Heart right ventricle (tissue), 16 donors: ENCODE measurements around the gene NOP9. TPM values are rescaled to one million over a fixed set of nuclear protein-coding genes. Genes with fewer than 3 reads are reported as not detected.

ENCODE experiments used
- ATAC-seq, 8 donors: fragments of 200-7000 bp; cut with Tn5 transposase; one replicate each; pipeline ENCODE4 v1.9.1; 2020; ENCODE audit warnings: mild to moderate bottlenecking in 8 of 8, moderate library complexity in 8 of 8, moderate number of reproducible peaks in 1 of 8
- DNase-seq, 2 donors: peaks; one replicate each; pipeline ENCODE4 v3.0.0-alpha.2; 2020
- H3K27ac ChIP-seq, 10 donors: fragments of 200-600 bp; sonication (generic) in 2 of 10; one replicate each; pipeline versions ENCODE4 v1.5.0 to v1.8.0; 2020 to 2022; ENCODE audit warnings: mild to moderate bottlenecking in 3 of 10
- H3K27me3 ChIP-seq, 7 donors: fragments of 200-600 bp; one replicate each; pipeline ENCODE4 v1.8.0; 2021 to 2022; ENCODE audit warnings: mild to moderate bottlenecking in 2 of 7
- H3K36me3 ChIP-seq, 9 donors: fragments of 200-600 bp; sonication (generic) in 1 of 9; one replicate each; pipeline versions ENCODE4 v1.5.0 to v1.8.0; 2020 to 2022; ENCODE audit warnings: mild to moderate bottlenecking in 2 of 9
- H3K4me1 ChIP-seq, 9 donors: fragments of 200-600 bp; sonication (generic) in 1 of 9; one replicate each; pipeline versions ENCODE4 v1.5.0 to v1.8.0; 2020 to 2022; ENCODE audit warnings: mild to moderate bottlenecking in 4 of 9
- H3K4me3 ChIP-seq, 10 donors: fragments of 200-600 bp; sonication (generic) in 2 of 10; one replicate each; pipeline versions ENCODE4 v1.5.0 to v1.8.0; 2020 to 2022; ENCODE audit warnings: mild to moderate bottlenecking in 7 of 10, moderate library complexity in 2 of 10
- H3K9me3 ChIP-seq, 11 donors: fragments of 200-600 bp in 10 of 11; sonication (generic) in 2 of 11; one replicate each; pipeline versions ENCODE4 v1.5.0 to v1.8.0; 2013 to 2022; ENCODE audit warnings: mild to moderate bottlenecking in 2 of 11, control low read depth in 1 of 11, moderate library complexity in 1 of 11
- WGBS, 2 donors: extraction: QIAGEN DNeasy Blood & Tissue Kit; methylation state at CpG; one replicate each; pipeline ENCODE4 v1.1.7; 2013; ENCODE audit warnings: inconsistent platforms in 1 of 2; 5-methylcytosine and 5-hydroxymethylcytosine counted together
- intact Hi-C, 10 donors: fragments of 100-400 bp; cut with DNase I; formaldehyde crosslinking; loops; one replicate each; pipeline versions ENCODE4 v1.11.1 to v1.14.2; 2022
- polyA plus RNA-seq, 2 donors: library from polyadenylated mRNA; stranded (reverse); fragments of 200-250 nt; gene quantifications; one replicate each; pipeline ENCODE4 v1.2.3, GENCODE V29; 2013
- total RNA-seq, 10 donors: library from RNA; stranded (reverse); fragmentation: NEBNext Ultra II Directional in 3 of 10; extraction: Animal tissue kit (Norgen Biotek cat#: 25700) in 3 of 10; gene quantifications; one replicate each; pipeline versions ENCODE4 v1.2.1 to v1.2.4, GENCODE V29; 2021 to 2023
- TF ChIP-seq, protein P1 (sequence below), 9 donors: fragments of 200-600 bp; sonication (generic) in 2 of 9; IDR thresholded peaks; one replicate each; pipeline versions ENCODE4 v1.5.0 to v1.8.0; 2021 to 2022; ENCODE audit warnings: antibody characterized with exemption in 9 of 9, mild to moderate bottlenecking in 5 of 9, moderate library complexity in 1 of 9
- donor health status: Arrhythmogenic right ventricular cardiomyopathy.
- donor health status: ischemic (EF 13 %, LVEDD 7.1; RV severe dilation, severe dysfunction).
- donor health status: healthy with polysubstance abuse.
- donor health status: DM: no; HTN: yes; CAD: no.
- donor health status: DM: no; HTN: no; CAD: no.
- donor health status: ischemic (EF 25% LVEDD 6.9; RV normal size, moderate dysfunction).
- donor health status: ischemic (EF 25% LVEDD 5.7; RV mildly dilated, moderate dysfunction).
- donor health status: healthy.
- donor health status: DM: yes; HTN: yes; CAD: no.
- donor health status: Ischemic cardiomyopathy.
- donor health status: ischemic (EF 35%, LVEDD 5.7; RV mildly dilated, moderate dysfunction).
- donor health status: nonischemic (EF 11% LVEDD 7.7; RV severe dilation, severe dysfunction).
- donor health status: DM: yes; HTN: yes; CAD: no.
- donor health status: PGD.
- donor health status: ischemic (EF 29% LVEDD 5.4; RV normal size, mild dysfunction).
- donor health status: nonischemic (EF 23%, LVEDD 6.1; RV moderate dilation, normal function).

The NOP9 gene
- total and polyA plus RNA-seq, 12 donors, result 10.7 to 31.9 (median 26.4) TPM

DNA sequence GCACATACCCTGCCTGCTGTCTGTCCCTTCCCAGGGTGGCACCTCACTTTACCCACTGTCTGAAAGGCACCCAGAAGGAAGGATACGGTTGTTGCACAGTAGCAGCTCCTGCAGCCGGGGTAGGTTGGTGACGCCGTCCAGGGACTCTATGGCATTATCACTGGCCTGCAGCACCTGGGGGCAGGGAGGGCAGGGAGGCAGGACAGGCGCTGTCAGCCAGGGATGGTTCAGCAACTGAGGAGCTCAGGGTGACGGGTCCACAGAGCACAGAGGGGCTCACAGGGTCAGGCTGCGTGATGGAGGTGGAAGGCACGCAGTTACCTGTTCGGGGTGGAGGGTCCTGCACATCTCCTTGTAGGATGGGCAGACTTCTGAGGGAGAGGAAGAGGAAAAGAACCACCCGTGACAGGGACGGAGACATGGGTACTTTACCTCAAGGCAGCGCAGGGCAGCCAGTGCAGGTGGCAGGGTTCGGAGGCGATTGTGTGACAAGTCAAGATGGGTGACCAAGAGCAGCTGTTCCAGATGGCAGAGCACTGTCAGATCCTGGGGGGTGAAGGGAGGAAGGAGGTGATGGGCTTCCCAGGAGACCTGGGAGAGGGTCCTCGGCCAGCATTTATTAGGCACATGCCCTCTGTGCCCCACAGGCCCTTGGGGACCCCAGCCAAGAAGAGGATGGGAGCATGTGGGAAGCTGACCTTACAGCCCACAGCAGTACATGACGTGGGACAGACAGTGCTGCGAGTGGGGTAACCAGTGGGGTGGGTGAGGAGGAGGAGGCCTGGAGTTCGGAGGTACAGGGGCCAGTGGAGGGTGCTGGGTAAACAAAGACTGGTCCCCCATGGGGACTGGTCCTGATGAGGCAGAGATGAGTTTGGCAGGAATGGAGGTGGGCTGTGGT lies 33.1 kb upstream of the NOP9 start:
- H3K4me1 ChIP-seq, result peaks cover 0 to 8% (median 5%) of the 10 kb centered on the region in 9 donors
- intact Hi-C loops, result no loop called here
- TF ChIP-seq, protein P1, sequence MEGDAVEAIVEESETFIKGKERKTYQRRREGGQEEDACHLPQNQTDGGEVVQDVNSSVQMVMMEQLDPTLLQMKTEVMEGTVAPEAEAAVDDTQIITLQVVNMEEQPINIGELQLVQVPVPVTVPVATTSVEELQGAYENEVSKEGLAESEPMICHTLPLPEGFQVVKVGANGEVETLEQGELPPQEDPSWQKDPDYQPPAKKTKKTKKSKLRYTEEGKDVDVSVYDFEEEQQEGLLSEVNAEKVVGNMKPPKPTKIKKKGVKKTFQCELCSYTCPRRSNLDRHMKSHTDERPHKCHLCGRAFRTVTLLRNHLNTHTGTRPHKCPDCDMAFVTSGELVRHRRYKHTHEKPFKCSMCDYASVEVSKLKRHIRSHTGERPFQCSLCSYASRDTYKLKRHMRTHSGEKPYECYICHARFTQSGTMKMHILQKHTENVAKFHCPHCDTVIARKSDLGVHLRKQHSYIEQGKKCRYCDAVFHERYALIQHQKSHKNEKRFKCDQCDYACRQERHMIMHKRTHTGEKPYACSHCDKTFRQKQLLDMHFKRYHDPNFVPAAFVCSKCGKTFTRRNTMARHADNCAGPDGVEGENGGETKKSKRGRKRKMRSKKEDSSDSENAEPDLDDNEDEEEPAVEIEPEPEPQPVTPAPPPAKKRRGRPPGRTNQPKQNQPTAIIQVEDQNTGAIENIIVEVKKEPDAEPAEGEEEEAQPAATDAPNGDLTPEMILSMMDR (IDR thresholded peaks at IDR 0.05), result no peak
- no peak overlapping the region for H3K27ac ChIP-seq
- H3K27me3 ChIP-seq, result no peaks in the 10 kb centered on the region
- DNase-seq, result no peak
- ATAC-seq, result no peak
- no peaks in the 10 kb centered on the region for H3K9me3 ChIP-seq
- H3K36me3 ChIP-seq, result peaks cover 0 to 49% (median 0%) of the 10 kb centered on the region in 9 donors
- WGBS, 2 donors, result 90 to 93% methylated on average over 18 of the region's 18 CpGs
- no peak overlapping the region for H3K4me3 ChIP-seq

GRCh38 chr14:24267516-24267915 lies 32.1 kb upstream of the NOP9 start:
- 93 to 96% methylated on average over 9 of the region's 9 CpGs for WGBS, 2 donors
- no peak overlapping the region for H3K4me3 ChIP-seq

GRCh38 chr14:24268225-24268624 lies 31.4 kb upstream of the NOP9 start:
- TF ChIP-seq, protein P1 (IDR thresholded peaks at IDR 0.05), result no peak
- Histone ChIP-seq H3K9me3 (no peaks in the 10 kb centered on the region), H3K4me3 (no peak overlapping the region), H3K4me1 (peaks cover 0 to 25% (median 10%) of the 10 kb centered on the region in 9 donors), H3K36me3 (peaks cover 0 to 49% (median 0%) of the 10 kb centered on the region in 9 donors), H3K27ac (no peak overlapping the region), H3K27me3 (no peaks in the 10 kb centered on the region)
- WGBS, 2 donors, result 89 to 92% methylated on average over 9 of the region's 9 CpGs
- no peak for ATAC-seq
- intact Hi-C loops, result no loop called here
- DNase-seq, result no peak

More at GRCh38 chr14:24267516-24267915, 32.1 kb upstream of the NOP9 start:
- ATAC-seq (no peak), DNase-seq (no peak)
- Histone ChIP-seq H3K36me3 (peaks cover 0 to 49% (median 0%) of the 10 kb centered on the region in 9 donors), H3K27ac (no peak overlapping the region), H3K9me3 (no peaks in the 10 kb centered on the region), H3K27me3 (no peaks in the 10 kb centered on the region), H3K4me1 (peaks cover 0 to 18% (median 10%) of the 10 kb centered on the region in 9 donors)
- intact Hi-C loops, result no loop called here
- TF ChIP-seq, protein P1 (IDR thresholded peaks at IDR 0.05), result no peak

DNA sequence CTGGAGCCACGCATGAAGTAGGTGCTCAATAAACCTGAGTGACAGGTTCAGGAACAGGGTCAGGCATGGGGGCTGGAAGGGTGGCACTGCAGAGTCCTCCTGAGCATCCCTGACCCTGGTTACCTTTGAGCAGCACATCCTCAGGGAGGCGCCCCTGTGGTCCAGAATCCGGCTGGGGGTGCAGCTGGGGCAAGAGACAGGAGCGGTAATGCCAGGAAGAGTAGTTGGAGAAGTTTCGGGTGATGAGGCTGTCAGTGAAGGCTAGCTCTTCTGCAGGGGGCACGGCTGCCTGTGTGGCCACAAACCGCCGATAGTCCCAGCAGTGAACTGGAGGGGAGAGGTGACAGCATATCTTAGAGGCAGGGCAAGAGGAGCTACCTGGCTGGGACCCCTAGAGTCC lies 30.3 kb upstream of the NOP9 start:
- ATAC-seq (no peak), DNase-seq (no peak)
- Histone ChIP-seq H3K4me1 (peaks cover 0 to 36% (median 13%) of the 10 kb centered on the region in 9 donors), H3K27me3 (no peaks in the 10 kb centered on the region), H3K36me3 (peaks cover 0 to 49% (median 0%) of the 10 kb centered on the region in 9 donors), H3K9me3 (no peaks in the 10 kb centered on the region), H3K4me3 (no peak overlapping the region), H3K27ac (no peak overlapping the region)
- TF ChIP-seq, protein P1 (IDR thresholded peaks at IDR 0.05), result no peak
- 93 to 97% methylated on average over 8 of the region's 8 CpGs for WGBS, 2 donors
- intact Hi-C loops, result no loop called here
